A549 treated with AZD9567 at 1 μM for 4 hours (cell line): ENCODE results near the gene CDC45. TPM values are rescaled to one million over a fixed set of nuclear protein-coding genes. Genes with fewer than 3 reads are reported as not detected.

Source experiments
- total RNA-seq: library from RNA; stranded (reverse); fragments of 200-300 nt; extraction: Qiagen RNA extraction; gene quantifications from 5 replicates; pipeline ENCODE4 v1.2.3, GENCODE V29; 2022; ENCODE audit not compliant: insufficient read depth

CDC45 gene
- 24.3 to 27.9 TPM (median 25.9 TPM) in 5 replicates for total RNA-seq

GRCh38 chr22:19479355-19480172, at the start of gene CDC45:
CDC45 (plus strand) TSS chr22:19479920; CDS start chr22:19479969, 49 bp downstream.

GRCh38 chr22:19431649-19432132, 48.0 kb upstream of the CDC45 start, which contains the start of gene HIRA:
HIRA (minus strand) TSS chr22:19431733; CDS start chr22:19431476, 257 bp downstream.

DNA sequence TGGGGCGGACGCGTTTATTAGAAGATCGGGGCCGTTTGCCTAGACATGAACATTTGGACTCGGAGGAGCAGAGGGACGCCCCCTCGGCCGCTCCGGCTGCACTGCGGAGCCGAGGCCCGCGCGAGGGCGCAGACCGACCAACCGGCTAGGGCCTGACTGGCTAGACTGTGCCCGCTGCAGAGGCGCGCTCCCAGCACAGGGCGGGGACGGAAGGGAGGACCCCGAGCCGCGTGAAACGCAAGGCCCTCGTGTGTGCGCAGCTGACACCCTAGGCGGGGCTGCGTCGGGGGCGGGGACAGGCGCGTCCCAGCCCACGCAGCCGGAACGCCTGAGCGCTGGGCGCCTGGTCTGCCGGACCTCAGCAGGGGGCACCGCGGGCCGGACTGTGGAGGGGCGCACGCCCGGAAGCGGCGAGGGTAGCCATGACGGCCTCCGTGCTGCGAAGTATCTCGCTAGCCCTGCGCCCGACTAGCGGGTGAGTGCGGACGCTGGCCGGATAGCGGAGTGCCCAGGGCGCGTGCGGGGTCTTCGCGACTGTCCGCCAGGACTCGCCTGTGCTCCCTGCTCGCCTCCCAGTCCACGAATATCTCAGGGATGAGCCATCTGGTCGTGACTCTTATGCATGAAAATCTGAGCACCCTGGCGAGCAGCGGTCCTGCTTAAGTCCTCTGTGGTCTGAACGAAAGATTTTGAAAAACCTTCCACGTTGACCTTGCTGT, 47.4 kb upstream of the CDC45 start, which contains the start of gene MRPL40:
Gene MRPL40 (plus strand): TSS at position 413 of the 719 bp plus-strand sequence. CDS start 10 bp downstream, at position 423.

GRCh38 chr22:19447330-19448075, 32.2 kb upstream of the CDC45 start, which contains the start of gene C22orf39:
C22orf39 (minus strand) TSS chr22:19447711; CDS start chr22:19447688, 23 bp downstream.

DNA sequence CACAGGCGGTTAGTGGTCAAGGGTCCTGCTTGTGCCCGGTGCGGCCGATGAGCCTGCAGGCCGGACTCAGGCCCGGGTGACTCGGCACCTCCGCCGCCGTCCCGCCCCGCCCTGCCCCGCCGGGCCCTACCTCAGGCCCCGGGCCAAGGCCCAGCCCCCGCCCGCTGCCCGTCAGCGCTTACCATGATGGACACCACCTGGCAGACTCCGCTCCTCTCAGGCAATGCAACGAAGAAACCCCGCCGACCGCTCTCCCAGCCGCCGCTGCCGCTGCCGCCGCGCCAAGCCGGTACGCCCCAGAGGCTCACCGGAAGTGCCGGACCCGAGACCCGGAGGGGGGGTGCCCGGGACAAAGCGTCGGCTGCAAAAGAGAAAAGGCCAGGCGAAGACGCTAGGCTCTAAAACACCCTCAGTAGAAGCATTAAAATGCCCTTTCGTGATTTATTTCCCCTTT, 792 bp upstream of the CDC45 start, which contains the start of gene UFD1:
Gene UFD1 (minus strand): TSS at position 293 of the 454 bp plus-strand sequence. CDS start 108 bp downstream, at position 185.

GRCh38 chr22:19524170-19525115, 44.7 kb downstream of the CDC45 start, which contains the start of gene CLDN5:
CLDN5 (minus strand) TSS chr22:19524410; CDS start chr22:19524255, 155 bp downstream.

Other genes with a start within 250 kb of the CDC45 start
- gene CLTCL1, start 188.2 kb upstream of the CDC45 start, total RNA-seq: 3.4 to 5.5 TPM (median 4.8 TPM) in 5 replicates
- 23.7 to 25.6 TPM (median 24.2 TPM) in 5 replicates for gene HIRA, start 48.2 kb upstream of the CDC45 start, total RNA-seq
- 43.0 to 48.7 TPM (median 45.5 TPM) in 5 replicates for gene MRPL40, start 47.4 kb upstream of the CDC45 start, total RNA-seq
- gene C22orf39, start 32.2 kb upstream of the CDC45 start, total RNA-seq: 14.6 to 16.9 TPM (median 16.3 TPM) in 5 replicates
- 71.8 to 98.3 TPM (median 97.3 TPM) in 5 replicates for gene UFD1, start 727 bp upstream of the CDC45 start, total RNA-seq
- gene CLDN5, start 44.5 kb downstream of the CDC45 start, total RNA-seq: not detected in 5 replicates
- gene SEPTIN5, start 234.6 kb downstream of the CDC45 start, total RNA-seq: 8.2 to 14.5 TPM (median 8.9 TPM) in 5 replicates
- gene GP1BB, start 243.6 kb downstream of the CDC45 start, total RNA-seq: 1.2 to 1.5 TPM (median 1.4 TPM) in 4 of 5 replicates, not detected in the other